G401 (cell line): ENCODE measurements around the gene C9orf152. TPM values are rescaled to one million over a fixed set of nuclear protein-coding genes. Genes with fewer than 3 reads are reported as not detected.
"Not testable (repeated sequence)": the region's sequence is repeated elsewhere in the genome, so short reads cannot be mapped to it uniquely, and the experiment has no call there.

Experiments
- DNase-seq: peaks from one replicate; pipeline ENCODE4 v3.0.0-alpha.2; 2015; ENCODE audit warnings: low spot score
- in situ Hi-C: cut with HindIII; loops from 2 replicates; pipeline ENCODE4 v1.10.0; 2016; ENCODE audit warnings: low sequenced_read_pairs, mixed read lengths
- total RNA-seq: library from RNA; depleted of rRNA; stranded (reverse); fragments of >200 nt; shearing (Covaris generic); gene quantifications from 2 replicates; pipeline ENCODE4 v1.2.3, GENCODE V29; 2014; rRNA removed

C9orf152 gene
- total RNA-seq = not detected in 2 replicates

- in situ Hi-C loops = no loop called here
These were observed at the start of gene C9orf152 for GRCh38 chr9:110208031-110208430. Gene C9orf152 (minus strand): TSS chr9:110208159. CDS start chr9:110207579, 580 bp downstream.

GRCh38 chr9:110257097-110257841 is 49.3 kb upstream of the C9orf152 start:
- in situ Hi-C loops = no loop called here
- DNase-seq = peak; percentile 38

More at GRCh38 chr9:110208031-110208430, at the start of gene C9orf152:
- DNase-seq = no peak

GRCh38 chr9:110256380-110257096 is 48.6 kb upstream of the C9orf152 start, which contains the start of gene TXN:
Gene TXN (minus strand): TSS chr9:110256507. CDS start chr9:110256435, 72 bp downstream.
- peak; percentile 89 for DNase-seq
- in situ Hi-C loops = no loop called here

- in situ Hi-C loops = no loop called here
- DNase-seq = peak; percentile 41
These were observed 47.8 kb upstream of the C9orf152 start for GRCh38 chr9:110255463-110256379.

- in situ Hi-C loops = no loop called here
- DNase-seq = no peak
These were observed 47.1 kb upstream of the C9orf152 start for GRCh38 chr9:110255034-110255462.

GRCh38 chr9:110254500-110254899 is 46.5 kb upstream of the C9orf152 start:
- no peak for DNase-seq
- in situ Hi-C loops = no loop called here

- DNase-seq = no peak
- in situ Hi-C loops = no loop called here
These were observed 44.7 kb upstream of the C9orf152 start for GRCh38 chr9:110252509-110253139.

- in situ Hi-C loops, DNase-seq: not testable (repeated sequence)
These were observed 43.8 kb upstream of the C9orf152 start for GRCh38 chr9:110251770-110252169.

GRCh38 chr9:110251212-110251611 is 43.3 kb upstream of the C9orf152 start:
- in situ Hi-C loops = no loop called here
- no peak for DNase-seq

- in situ Hi-C loops = no loop called here
These were observed 41.6 kb upstream of the C9orf152 start for GRCh38 chr9:110249603-110250002.

GRCh38 chr9:110248361-110248760 is 40.4 kb upstream of the C9orf152 start:
- DNase-seq = no peak
- in situ Hi-C loops = no loop called here

More at GRCh38 chr9:110249603-110250002, 41.6 kb upstream of the C9orf152 start:
- no peak for DNase-seq

- in situ Hi-C loops = no loop called here
- no peak for DNase-seq
These were observed 38.3 kb upstream of the C9orf152 start for GRCh38 chr9:110246214-110246613.

GRCh38 chr9:110244616-110245015 is 36.7 kb upstream of the C9orf152 start:
- DNase-seq = no peak
- in situ Hi-C loops = no loop called here

GRCh38 chr9:110241858-110242321 is 33.9 kb upstream of the C9orf152 start:
- in situ Hi-C loops = no loop called here
- no peak for DNase-seq

GRCh38 chr9:110241260-110241857 is 33.4 kb upstream of the C9orf152 start:
- in situ Hi-C loops = no loop called here
- no peak for DNase-seq

GRCh38 chr9:110240198-110240597 is 32.2 kb upstream of the C9orf152 start:
- in situ Hi-C loops = no loop called here
- DNase-seq = no peak

- DNase-seq = no peak
- in situ Hi-C loops = no loop called here
These were observed 20.4 kb upstream of the C9orf152 start for GRCh38 chr9:110228321-110228720.

GRCh38 chr9:110224583-110224982 is 16.6 kb upstream of the C9orf152 start:
- in situ Hi-C loops = no loop called here
- DNase-seq = no peak
